ENCODE results near the gene FRY.

DNA sequence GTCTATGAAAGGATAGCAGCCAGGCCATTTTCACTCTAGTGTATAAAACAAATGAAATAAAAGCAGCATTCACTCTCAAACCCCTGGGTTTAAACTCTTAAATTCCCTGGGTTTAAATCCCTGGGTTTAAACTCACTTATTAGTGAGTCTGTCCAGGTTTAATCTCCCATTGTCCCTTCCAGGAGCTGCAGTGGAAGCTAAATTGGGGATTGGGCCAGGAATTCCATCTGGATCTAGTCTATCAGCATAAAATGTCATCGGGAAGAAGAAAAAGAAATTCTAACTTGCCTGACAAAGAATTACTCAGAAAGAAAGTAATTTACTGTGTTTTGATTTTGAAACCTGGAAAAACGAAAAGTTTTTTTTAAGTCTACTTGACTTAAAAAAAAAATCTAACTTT is 54.8 kb downstream of the FRY start:
- TF ChIP-seq BMI1 (IDR thresholded peaks at IDR 0.05; ENCODE audit: borderline replicate concordance), result no peak
- TF ChIP-seq, protein P1, sequence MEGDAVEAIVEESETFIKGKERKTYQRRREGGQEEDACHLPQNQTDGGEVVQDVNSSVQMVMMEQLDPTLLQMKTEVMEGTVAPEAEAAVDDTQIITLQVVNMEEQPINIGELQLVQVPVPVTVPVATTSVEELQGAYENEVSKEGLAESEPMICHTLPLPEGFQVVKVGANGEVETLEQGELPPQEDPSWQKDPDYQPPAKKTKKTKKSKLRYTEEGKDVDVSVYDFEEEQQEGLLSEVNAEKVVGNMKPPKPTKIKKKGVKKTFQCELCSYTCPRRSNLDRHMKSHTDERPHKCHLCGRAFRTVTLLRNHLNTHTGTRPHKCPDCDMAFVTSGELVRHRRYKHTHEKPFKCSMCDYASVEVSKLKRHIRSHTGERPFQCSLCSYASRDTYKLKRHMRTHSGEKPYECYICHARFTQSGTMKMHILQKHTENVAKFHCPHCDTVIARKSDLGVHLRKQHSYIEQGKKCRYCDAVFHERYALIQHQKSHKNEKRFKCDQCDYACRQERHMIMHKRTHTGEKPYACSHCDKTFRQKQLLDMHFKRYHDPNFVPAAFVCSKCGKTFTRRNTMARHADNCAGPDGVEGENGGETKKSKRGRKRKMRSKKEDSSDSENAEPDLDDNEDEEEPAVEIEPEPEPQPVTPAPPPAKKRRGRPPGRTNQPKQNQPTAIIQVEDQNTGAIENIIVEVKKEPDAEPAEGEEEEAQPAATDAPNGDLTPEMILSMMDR (IDR thresholded peaks at IDR 0.05 in 2 of 3, conservative IDR thresholded peaks at IDR 0.05 in 1 of 3; ENCODE audit: control insufficient read depth in 2 of 3, extremely low read depth in 1 of 3, insufficient read depth in 1 of 3, low read depth in 3 of 3, low read length in 3 of 3), result no peak
- TF ChIP-seq HDAC2 (IDR thresholded peaks at IDR 0.05), result no peak
- no peak for TF ChIP-seq ZNF24 (IDR thresholded peaks at IDR 0.05)
- no peak for TF ChIP-seq POLR2A (IDR thresholded peaks at IDR 0.05; ENCODE audit: low read depth, low read length)
- TF ChIP-seq, protein P2, sequence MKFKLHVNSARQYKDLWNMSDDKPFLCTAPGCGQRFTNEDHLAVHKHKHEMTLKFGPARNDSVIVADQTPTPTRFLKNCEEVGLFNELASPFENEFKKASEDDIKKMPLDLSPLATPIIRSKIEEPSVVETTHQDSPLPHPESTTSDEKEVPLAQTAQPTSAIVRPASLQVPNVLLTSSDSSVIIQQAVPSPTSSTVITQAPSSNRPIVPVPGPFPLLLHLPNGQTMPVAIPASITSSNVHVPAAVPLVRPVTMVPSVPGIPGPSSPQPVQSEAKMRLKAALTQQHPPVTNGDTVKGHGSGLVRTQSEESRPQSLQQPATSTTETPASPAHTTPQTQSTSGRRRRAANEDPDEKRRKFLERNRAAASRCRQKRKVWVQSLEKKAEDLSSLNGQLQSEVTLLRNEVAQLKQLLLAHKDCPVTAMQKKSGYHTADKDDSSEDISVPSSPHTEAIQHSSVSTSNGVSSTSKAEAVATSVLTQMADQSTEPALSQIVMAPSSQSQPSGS (IDR thresholded peaks at IDR 0.05; ENCODE audit: low read length), result no peak
- TF ChIP-seq MEF2A (IDR thresholded peaks at IDR 0.05; ENCODE audit: insufficient read depth, low read depth, low read length), result no peak
